Measurements from ENCODE around the gene CEP20.

The CEP20 gene

DNA sequence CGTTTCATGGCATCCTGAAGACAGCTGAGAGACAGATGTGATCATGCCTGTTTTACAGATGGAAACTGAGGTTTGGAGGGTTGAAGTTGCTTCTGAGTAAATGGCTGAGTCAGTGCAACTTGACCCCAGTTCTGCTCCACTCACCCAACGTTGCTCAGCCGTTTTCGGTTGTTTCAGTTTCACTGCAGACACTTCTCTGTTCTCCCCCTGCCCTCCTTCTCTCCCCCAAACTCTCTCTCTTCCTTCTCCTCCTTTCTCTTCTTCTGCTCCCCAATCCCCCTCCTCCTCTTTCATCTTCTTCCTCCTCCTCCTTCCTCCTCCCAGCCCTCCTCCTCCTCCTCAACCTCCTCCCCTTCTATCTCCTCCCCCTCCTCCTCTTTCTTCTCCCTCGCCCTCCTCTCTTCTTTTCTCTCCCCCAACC is 9.4 kb upstream of the CEP20 start:
- DNase-seq (ENCODE audit: low spot score): no peak

DNA sequence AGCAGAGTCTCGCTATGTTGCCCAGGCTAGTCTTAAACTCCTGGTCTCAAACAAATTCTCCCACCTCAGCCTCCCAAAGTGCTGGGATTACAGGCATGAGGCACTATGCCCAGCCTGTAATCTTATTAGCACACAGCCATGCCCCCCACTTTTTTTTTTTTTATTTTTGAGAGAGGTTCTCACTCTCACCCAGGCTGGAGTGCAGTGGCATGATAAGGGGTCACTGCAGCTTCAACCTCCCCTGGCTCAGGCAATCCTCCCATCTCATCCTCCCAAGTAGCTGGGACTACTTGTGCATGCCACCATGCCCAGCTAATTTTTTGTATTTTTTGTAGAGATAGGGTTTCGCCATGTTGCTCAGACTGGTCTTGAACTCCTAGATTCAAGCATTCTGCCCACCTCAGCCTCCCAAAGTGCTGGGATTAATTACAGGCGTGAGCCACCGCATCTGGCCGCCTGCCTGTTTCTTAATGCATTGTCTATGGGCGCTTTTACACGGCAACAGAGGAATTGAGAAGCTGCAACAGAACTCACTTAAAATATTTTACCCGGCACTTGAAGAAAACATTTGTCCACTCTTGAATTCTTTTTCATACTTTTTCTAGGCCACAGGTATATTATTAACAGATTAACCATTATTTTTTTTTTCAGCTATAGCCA is 8.8 kb upstream of the CEP20 start:
- DNase-seq (ENCODE audit: low spot score): no peak

DNA sequence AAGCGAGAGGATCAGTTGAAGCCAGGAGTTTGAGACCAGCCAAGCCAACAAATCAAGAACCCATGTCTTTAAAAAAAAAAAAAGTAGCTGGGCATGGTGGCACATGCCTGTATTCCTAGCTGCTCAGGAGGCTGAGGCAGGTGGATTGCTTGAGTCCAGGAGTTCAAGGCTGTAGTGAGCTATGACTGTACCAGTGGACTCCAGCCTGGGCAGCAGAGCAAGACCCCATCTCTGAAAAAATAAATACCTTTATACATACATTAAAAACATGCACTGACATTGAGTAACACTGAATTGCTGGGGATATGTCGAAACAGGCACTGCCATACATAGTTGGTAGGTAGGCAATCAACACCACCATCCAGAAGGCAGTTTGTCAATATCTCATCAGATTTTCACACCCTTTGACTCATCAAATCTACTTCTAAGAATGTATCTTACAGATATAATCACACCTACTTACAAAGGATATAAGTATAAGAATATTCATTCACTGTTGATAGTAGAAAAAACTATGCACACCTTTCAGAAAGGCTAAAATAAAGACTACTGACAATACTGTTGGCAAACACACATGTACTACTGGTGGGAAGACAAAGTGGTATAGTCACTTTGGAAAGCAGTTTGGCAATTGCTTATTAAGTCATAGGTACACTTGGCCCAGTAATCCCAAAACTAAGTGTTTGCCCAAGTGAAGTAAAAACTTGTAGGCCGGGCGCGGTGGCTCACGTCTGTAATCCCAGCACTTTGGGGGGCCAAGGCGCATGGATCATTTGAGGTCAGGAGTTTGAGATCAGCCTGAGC is 6.4 kb upstream of the CEP20 start:
- DNase-seq (ENCODE audit: low spot score): no peak

DNA sequence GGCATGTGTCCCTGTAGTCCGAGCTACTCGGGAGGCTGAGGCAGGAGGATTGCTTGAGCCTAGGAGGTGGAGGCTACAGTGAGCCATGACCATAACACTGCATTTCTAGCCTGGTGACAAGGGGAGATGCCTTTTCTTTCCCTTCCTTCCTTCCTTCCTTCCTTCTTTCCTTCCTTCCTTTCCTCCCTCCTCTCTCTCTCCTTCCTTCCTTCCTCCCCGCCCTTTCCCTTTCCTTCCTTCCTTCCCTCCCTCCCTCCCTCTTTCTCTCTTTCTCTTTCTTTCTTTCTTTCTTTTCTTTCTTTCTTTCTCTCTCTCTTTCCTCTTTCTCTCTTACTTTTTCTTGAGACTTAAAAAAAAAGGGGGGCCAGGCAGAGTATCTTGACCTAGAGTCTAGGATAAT is 3.1 kb upstream of the CEP20 start:
- DNase-seq (ENCODE audit: low spot score): no peak

DNA sequence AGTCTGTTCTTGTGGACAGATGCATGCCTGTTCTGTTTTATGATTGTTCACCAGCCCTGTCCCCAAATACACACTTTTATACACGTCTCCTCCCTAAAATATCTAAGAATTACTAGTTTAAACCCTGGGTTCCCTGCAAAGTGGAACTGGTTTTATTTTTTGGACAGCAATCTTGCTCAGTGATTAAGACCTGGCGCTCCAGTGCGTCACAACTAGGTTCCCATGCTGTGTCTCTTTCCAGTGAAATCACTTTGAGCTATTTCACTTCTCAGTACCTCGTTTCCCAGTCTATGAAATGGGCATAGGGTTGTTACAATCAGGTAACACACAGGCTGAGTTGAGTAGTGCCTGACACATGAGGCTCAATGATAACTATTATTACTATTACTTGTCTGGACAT is 1.1 kb downstream of the CEP20 start:
- no peak for DNase-seq (ENCODE audit: low spot score)

DNA sequence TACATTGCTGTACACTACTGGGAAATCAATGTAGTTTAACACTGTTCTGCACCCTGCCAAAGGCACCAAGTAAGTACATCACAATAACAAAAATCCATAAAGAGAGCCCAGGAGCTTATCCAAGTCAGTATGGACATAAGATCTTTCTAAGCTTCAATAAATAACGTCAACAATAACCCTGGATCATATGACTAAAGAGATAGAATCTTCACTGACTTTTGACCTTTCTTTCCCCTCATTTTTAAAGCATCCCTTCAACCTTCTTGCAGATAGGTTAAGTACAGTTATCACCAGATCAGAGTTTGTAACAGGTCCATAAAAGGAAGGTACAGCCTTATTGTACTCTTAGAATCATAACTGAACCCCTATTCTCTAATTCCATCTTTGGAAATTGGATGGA is 2.3 kb downstream of the CEP20 start:
- no peak for DNase-seq (ENCODE audit: low spot score)

DNA sequence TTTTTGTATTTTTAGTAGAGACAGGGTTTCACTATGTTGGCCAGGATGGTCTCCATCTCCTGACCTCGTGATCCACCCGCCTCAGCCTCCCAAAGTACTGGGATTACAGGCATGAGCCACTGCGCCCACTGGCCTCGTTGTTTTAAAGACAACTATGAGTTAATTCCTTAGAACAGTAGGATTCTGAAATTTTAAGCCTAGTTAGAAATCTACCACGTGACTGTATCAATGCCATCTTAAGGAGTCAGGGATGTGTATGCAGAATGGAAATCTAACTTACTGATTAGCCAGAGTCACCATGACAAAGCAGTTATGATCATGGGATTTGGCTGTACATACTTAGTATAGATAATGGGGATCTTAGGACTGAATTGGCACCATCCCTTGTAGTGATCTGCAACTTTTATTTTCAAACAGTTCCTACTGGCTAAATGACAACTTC is 2.8 kb downstream of the CEP20 start:
- no peak for DNase-seq (ENCODE audit: low spot score)

DNA sequence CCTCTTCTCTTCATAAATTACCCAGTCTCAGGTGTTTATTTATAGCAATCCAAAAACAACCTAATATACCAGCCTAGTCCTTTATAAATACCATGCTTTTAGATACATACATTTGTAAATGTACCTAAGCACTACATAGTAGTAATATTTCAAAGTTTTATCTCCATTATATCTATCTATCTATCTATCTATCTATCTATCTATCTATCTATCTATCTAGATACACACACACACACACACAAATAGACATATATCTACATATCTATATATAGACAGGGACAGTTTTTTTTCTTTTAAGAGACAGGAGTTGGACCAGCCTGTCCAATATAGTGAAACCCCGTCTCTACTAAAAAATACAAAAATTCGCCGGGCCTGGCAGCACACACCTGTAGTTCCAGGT is 5.8 kb downstream of the CEP20 start:
- DNase-seq (ENCODE audit: low spot score): no peak

DNA sequence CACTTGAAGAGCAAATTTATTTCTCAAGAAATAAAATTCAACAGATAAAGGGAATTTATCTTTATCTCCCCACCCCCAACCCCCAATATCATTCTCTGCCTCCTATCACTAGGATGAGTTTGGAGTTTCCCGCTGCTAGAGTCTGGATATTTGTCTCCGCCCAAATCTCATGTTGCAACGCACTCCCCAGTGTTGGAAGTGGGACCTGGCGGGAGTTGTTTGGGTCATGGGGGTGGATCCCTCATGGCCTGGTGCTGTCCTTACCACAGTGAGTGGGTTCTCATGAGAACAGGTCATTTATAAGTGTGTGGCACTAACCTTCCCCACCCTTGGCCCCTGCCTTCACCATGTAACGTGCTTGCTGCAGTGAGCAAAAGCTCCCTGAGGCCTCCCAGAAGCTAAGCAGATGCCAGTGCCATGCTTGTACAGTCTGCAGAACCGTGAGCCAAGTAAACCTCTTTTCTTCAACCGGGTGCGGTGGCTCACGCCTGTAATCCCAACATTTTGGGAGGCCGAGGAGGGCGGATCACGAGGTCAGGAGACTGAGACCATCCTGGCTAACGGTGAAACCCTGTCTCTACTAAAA is 6.5 kb downstream of the CEP20 start:
- no peak for DNase-seq (ENCODE audit: low spot score)

DNA sequence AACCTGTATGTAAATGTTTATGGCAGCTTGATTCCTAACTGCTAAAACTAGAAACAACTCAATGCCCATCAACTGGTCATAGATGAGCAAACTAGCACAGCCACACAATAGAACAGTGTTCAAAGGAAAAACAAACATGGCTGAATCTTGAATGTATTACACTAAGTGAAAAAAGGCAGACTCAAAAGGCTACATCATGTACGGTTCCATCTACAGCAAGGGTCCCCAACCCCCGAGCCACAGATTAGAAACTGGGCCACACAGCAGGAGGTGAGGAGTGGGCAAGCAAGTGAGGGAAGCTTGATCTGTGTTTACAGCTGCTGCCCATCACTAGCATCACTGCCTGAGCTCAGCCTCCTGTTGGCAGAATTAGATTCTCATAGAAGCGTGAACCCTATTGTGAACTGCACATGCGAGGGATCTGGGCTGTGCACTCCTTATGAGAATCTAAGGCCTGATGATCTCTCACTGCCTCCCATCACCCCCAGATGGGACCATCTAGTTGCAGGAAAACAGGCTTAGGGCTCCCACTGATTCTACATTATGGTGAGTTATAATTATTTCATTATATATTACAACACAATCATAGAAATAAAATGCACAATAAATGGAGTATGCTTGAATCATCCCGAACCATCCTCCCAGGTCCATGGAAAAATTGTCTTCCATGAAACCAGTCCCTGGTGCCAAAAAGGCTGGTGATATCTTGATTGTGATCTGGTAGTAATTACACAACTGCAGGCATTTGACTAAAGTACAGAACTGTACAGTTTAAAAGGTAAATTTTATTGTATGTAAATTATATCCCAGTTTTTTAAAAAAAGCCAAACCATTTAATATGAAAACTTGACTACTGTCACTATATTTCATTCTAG is 7.7 kb downstream of the CEP20 start:
- DNase-seq (ENCODE audit: low spot score): no peak

DNA sequence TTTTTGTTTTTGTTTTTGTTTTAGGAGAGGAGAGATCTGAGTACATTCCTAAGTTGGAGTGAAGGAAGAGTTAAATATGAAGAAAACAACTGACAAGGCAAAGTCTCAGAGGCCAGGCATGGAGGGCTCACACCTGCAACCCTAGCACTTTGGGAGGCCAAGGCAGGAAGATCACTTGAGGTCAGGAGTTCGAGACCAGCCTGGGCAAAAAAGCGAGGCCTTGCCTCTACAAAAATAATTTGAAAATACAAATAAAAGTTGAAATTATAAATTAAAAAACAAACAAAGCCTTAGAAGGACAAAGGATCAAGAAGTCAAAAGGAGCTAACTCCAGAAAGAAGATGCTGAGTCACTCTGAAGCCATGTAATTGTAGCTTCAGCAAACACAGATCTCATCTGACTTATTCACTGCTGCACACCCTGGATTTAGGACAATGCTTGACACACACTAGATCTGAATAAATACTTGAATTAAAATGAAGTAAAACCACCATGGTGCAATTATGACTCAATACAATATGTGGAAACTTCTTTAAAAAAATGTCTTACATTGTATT is 9.1 kb downstream of the CEP20 start:
- DNase-seq (ENCODE audit: low spot score): peak; percentile 14

DNA sequence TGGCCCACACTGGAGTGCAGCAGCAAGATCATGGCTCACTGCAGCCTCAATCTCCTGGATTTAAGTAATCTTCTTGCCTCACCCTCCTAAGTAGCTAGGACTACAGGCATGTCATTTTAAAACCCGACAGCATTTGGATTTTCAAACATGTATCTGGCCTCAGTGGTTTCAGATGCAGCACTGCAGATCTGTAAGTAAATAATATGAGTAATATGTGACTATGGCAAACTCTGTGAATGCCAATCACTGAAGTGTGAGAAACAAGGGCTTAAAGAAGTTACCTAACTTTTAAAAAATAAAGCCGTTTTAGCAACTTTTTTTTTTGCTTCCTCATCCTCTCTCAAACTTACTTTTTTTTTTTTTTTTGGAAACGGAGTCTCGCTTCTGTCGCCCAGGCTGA is 11.9 kb downstream of the CEP20 start:
- no peak for DNase-seq (ENCODE audit: low spot score)

DNA sequence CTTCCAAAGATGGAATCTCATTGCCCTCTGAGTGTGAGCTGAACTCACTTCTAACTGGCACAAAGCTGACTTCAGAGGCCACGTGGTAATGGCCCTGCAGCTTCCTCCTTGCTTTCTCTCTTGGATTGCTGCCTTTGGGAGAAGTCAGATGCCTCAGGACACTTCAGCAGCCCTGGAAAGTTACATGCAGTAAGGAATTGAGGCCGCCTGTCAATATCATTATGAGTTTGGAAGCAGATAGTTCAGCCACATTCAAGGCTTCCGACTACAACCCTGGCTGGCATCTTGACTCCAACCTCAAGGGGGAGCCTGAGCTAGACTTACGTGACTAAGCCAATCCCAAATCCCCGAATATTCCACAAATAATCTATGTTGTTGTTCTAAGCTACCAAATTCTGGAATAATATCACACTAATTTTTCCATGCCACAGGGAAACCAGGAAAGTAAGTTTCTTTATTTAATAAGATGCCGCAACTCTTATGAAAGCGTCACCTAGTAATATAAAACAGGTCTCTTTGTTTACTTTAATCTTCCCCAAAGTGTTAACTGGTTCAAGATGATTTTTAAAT is 13.6 kb downstream of the CEP20 start:
- DNase-seq (ENCODE audit: low spot score): peak; percentile 27

DNA sequence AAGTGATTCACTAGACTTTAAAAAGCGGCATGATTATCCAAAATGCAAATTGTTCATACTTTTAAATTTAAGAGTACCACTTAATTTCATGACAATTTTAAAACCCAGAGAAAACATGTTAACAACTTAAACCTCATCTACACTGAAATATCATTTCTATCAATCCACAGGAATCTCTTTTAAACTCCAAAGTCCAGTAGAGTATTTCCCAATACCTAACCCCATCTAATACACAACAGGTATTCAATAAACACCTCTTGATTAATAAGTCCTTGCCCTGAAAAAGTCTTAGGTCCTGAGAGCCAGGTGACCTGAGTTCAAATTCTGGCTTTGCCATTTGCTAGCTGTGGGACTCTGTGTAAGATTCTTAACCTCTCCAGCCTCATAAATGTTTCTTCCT is 14.7 kb downstream of the CEP20 start:
- DNase-seq (ENCODE audit: low spot score): no peak

DNA sequence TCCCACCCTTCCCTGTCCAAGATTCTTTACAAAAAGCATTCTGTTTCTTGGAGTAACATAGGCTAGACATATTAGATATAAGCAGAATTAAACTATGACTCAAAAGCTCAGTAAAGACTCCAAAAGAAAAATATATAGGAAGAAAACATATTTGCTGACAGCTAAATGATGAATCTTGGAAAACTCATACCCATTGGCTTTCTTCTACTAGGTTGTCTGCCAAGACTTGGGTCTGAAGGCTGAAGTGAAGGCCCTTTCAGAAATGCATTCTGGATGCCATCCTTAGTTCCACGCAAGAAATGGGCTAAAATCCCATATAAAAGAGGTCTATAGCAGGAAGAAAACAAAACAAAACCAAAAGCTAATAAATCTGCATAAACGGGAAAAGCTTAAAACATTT is 15.1 kb downstream of the CEP20 start:
- DNase-seq (ENCODE audit: low spot score): no peak

DNA sequence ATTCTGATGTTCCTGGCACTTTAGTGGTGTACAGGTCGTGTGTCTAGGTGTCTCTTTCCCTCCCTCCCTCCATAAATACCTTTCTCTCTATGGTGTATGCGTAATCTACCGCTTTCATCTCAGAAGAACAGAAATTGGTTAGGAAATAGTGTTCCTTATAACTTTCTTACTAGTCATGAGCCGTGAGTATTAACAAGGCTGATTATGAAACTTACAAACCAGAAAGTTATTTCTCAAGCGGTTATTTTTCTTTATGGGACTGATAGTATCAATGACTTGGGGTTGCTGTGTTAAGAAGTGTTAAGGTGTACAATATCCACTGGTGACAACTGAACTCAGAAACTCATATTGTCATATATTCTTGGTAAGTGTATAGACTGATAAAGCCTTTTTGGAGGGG is 18.4 kb downstream of the CEP20 start:
- no peak for DNase-seq (ENCODE audit: low spot score)

DNA sequence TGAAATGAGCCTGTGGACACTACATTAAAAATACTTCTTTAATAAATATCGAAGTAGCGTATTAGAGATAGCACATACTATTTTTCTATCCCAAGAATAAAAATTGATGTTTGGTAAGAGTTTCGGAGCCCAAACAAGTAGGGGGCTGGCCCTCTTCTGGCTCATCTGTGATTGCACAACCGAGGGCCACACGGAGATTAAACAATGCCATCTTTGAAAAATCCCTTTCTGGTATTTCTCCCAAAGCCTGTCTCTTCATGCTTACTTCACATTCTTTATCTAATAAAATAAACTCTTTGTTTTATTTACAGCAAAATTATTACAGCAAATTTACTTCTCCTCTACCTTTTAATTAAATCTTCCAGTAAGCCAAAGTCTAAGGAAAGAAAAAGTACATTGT is 22.0 kb downstream of the CEP20 start:
- no peak for DNase-seq (ENCODE audit: low spot score)

DNA sequence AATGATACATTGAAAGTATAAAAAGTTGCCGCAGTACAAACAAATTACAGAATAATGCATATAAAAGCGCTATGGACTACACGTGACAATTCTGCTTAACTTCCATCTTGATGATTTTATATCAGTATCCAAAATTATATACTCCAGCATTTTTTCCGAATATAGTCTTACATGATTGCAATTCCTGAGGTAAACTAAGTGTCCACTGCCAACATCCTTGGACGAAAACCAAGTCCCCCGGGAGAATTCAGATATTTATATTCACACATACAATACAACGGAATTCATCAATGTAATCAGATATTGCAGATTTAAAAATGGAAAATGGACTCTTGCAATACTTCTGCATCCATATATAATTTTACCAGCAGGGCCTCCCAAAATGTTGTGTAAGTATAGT is 22.7 kb downstream of the CEP20 start:
- no peak for DNase-seq (ENCODE audit: low spot score)

DNA sequence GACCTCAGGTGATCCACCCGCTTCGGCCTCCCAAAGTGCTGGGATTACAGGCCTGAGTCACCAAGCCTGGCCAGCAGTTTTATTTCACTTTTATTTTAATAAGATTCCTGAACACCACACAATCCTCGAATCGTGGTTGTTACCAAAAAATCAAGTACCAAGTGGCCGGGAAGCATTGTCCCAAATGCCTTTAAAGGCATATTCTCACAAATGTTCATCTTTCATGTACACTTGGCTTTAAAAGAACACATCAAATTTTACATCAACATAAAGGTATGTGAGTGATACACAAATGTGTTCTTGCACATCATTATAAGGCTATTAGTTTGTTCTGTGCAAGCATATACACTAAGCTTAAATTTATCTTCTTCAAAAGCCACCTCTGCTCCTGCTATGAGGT is 23.5 kb downstream of the CEP20 start:
- no peak for DNase-seq (ENCODE audit: low spot score)

DNA sequence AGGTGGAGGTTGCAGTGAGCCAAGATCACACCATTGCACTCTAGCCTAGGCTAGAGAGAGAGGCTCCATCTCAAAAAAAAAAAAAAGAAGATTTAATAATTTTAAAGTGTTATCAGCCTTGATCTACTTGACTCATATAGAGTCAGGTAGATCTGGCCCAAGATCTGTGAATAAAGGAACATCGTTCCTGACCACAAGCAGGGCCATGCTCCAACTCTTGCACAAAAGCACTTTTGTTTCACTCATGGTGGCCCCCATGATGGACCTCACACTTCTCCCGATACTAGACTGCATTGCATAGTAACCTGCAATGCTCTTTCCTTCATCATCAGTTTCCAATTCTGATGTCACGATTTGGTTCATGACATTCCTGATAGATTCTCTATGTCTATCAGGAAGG is 26.4 kb downstream of the CEP20 start:
- DNase-seq (ENCODE audit: low spot score): no peak

DNA sequence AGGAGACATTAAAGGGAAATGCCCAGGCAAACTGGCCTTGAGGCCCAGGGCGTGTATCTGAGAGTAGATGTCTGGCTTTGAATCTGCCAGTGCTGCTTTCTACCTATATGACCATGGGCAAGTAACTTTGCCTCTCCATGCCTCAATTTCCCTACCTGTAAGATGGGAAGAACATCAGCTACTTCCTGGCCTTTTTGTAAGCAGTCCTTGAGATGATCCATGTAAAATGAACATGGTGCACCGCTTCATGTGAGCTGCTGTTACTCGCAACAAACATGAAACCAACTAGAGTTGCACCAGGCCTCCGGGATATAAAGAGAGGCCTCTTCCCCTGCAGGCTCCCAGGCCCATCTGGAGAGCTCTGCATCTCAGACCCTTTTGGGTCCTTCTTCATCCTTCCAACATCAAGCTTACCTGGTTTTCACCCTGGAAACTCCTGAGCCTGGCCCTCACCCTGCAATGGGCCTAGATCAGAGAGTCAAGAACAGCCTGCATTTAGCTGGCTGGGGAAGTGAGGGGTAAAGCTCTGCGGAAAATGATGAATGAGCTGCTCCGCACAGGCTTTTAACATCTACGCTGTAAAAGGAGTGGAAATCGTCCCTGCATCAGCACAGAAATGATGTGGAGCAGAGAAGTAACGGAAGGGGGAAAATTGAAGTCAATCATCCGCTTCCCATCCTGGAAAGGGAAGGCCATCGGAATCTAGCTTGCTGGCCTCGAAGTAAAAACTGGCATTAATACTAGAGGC is 29.3 kb downstream of the CEP20 start:
- no peak for DNase-seq (ENCODE audit: low spot score)
